Ovary (tissue), 3 donors: ENCODE data around the gene CAMTA1.

Experiments
- CTCF ChIP-seq, 3 donors: fragments of 450-650 bp in 2 of 3; fragments of 200-600 bp in 1 of 3; IDR thresholded peaks; one replicate each; pipeline versions ENCODE4 v1.5.1 to v1.8.0; 2016 to 2022; ENCODE audit warnings: antibody characterized with exemption in 3 of 3, mild to moderate bottlenecking in 1 of 3
- EP300 ChIP-seq: sonication (generic); formaldehyde crosslinking; IDR thresholded peaks from one replicate; pipeline ENCODE4 v1.6.1; 2017; ENCODE audit warnings: antibody characterized with exemption
- POLR2A ChIP-seq: fragments of 450-650 bp; IDR thresholded peaks from one replicate; pipeline ENCODE4 v1.6.1; 2017; ENCODE audit warnings: antibody characterized with exemption, mild to moderate bottlenecking, moderate library complexity
- donor health status: DM: no; HTN: no; CAD: no.

GRCh38 chr1:7233237-7233540 is 447.9 kb downstream of the CAMTA1 start:
- no peak for TF ChIP-seq POLR2A
- no peak for TF ChIP-seq CTCF (IDR thresholded peaks at IDR 0.05)
- no peak for TF ChIP-seq EP300
